ENCODE measurements around the gene DIPK1B. TPM values are rescaled to one million over a fixed set of nuclear protein-coding genes. Genes with fewer than 3 reads are reported as not detected.

Gene DIPK1B
- polyA plus RNA-seq, 1 of the 3 experiments (the other 2 are of a cell fraction) = 24.5 TPM

DNA sequence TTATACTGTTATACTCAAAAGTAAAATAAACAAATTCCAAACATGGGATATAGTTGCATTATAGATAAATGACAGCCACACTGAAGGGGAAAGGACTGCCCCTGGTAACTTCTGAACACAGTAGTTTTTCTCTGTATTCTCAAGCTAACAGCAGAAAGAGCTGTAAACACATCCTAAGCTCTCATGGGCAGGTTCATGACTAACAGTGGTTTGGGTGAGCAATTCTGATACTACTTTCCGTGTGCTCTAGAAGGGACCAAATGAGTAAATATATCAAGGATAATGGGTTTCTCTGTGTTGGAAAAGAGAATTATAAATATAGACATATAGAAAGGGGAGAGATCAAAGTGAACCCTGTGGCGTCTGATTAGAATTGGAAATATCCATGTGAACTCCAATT is 38.2 kb downstream of the DIPK1B start:
- CTCF ChIA-PET = interaction anchor here (4.7 kb wide), 1 partner anchor 10 kb away, joined by 19 read pairs; no protein-coding TSS in a partner anchor
- H3K9me3 ChIP-seq = no peaks in the 10 kb centered on the region
- H3K4me1 ChIP-seq (ENCODE audit: control insufficient read depth in 1 of 2, insufficient read depth in 2 of 2, low read depth in 1 of 2, low read length in 1 of 2) = no peaks in the 10 kb centered on the region
- H3K79me2 ChIP-seq (ENCODE audit: insufficient read depth) = no peaks in the 10 kb centered on the region
- WGBS (ENCODE audit: low lambda C conversion rate) = 29% methylated on average over 2 of the region's 2 CpGs
- no peak overlapping the region for H3K9ac ChIP-seq
- H3K27ac ChIP-seq (ENCODE audit: low read depth in 2 of 2, low read length in 1 of 2) = no peak overlapping the region
- H3K4me2 ChIP-seq = no peak overlapping the region
- peaks cover 3% of the 10 kb centered on the region for H3F3A ChIP-seq (replicated peaks; ENCODE audit: insufficient read depth)
- DNase-seq = no peak
- H3K9me2 ChIP-seq = no peaks in the 10 kb centered on the region
- no peaks in the 10 kb centered on the region for H3K27me3 ChIP-seq (ENCODE audit: insufficient read depth)
- POLR2A ChIA-PET = no interaction called here
- TF ChIP-seq RAD21 (IDR thresholded peaks at IDR 0.05; ENCODE audit: low read length) = no peak
- TF ChIP-seq, protein P1, sequence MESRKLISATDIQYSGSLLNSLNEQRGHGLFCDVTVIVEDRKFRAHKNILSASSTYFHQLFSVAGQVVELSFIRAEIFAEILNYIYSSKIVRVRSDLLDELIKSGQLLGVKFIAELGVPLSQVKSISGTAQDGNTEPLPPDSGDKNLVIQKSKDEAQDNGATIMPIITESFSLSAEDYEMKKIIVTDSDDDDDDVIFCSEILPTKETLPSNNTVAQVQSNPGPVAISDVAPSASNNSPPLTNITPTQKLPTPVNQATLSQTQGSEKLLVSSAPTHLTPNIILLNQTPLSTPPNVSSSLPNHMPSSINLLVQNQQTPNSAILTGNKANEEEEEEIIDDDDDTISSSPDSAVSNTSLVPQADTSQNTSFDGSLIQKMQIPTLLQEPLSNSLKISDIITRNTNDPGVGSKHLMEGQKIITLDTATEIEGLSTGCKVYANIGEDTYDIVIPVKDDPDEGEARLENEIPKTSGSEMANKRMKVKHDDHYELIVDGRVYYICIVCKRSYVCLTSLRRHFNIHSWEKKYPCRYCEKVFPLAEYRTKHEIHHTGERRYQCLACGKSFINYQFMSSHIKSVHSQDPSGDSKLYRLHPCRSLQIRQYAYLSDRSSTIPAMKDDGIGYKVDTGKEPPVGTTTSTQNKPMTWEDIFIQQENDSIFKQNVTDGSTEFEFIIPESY (IDR thresholded peaks at IDR 0.05; ENCODE audit: borderline replicate concordance, low read depth) = no peak
- TF ChIP-seq SIN3A (IDR thresholded peaks at IDR 0.05; ENCODE audit: borderline replicate concordance, low read depth, low read length) = no peak
- TF ChIP-seq GABPA (IDR thresholded peaks at IDR 0.05; ENCODE audit: low read depth) = no peak
- no peak for TF ChIP-seq TEAD4 (IDR thresholded peaks at IDR 0.05; ENCODE audit: borderline replicate concordance, insufficient read depth)
- TF ChIP-seq YY1 (IDR thresholded peaks at IDR 0.05; ENCODE audit: low read depth) = no peak
- no peak overlapping the region for H2AFZ ChIP-seq (ENCODE audit: low read depth)
- H3K36me3 ChIP-seq (replicated peaks in 1 of 2; ENCODE audit: control insufficient read depth in 1 of 2, insufficient read depth in 2 of 2, low read length in 1 of 2) = no peaks in the 10 kb centered on the region
- H3K4me3 ChIP-seq (ENCODE audit: low read depth in 2 of 2, low read length in 1 of 2) = no peak overlapping the region
- H4K20me1 ChIP-seq (ENCODE audit: insufficient read depth) = no peaks in the 10 kb centered on the region

- 25% methylated on average over 1 of the region's 1 CpG for WGBS (ENCODE audit: low lambda C conversion rate)
- Histone ChIP-seq H2AFZ (ENCODE audit: low read depth) (no peak overlapping the region), H3K27ac (ENCODE audit: low read depth in 2 of 2, low read length in 1 of 2) (no peak overlapping the region), H3K4me1 (ENCODE audit: control insufficient read depth in 1 of 2, insufficient read depth in 2 of 2, low read depth in 1 of 2, low read length in 1 of 2) (no peaks in the 10 kb centered on the region), H3F3A (replicated peaks; ENCODE audit: insufficient read depth) (peaks cover 3% of the 10 kb centered on the region), H3K4me3 (ENCODE audit: low read depth in 2 of 2, low read length in 1 of 2) (no peak overlapping the region), H3K9me2 (no peaks in the 10 kb centered on the region), H3K9ac (no peak overlapping the region), H3K9me3 (no peaks in the 10 kb centered on the region), H3K27me3 (ENCODE audit: insufficient read depth) (no peaks in the 10 kb centered on the region), H3K36me3 (replicated peaks in 1 of 2; ENCODE audit: control insufficient read depth in 1 of 2, insufficient read depth in 2 of 2, low read length in 1 of 2) (no peaks in the 10 kb centered on the region), H4K20me1 (ENCODE audit: insufficient read depth) (no peaks in the 10 kb centered on the region), H3K4me2 (no peak overlapping the region), H3K79me2 (ENCODE audit: insufficient read depth) (no peaks in the 10 kb centered on the region)
- DNase-seq = no peak
- CTCF ChIA-PET = interaction anchor here (1.3 to 4.7 kb wide), 2 partner anchors 9 to 18 kb away, joined by 3 to 19 read pairs; no protein-coding TSS in a partner anchor
- POLR2A ChIA-PET = no interaction called here
- TF ChIP-seq TCF12 (IDR thresholded peaks at IDR 0.05) = no peak
- TF ChIP-seq TEAD4 (IDR thresholded peaks at IDR 0.05; ENCODE audit: borderline replicate concordance, insufficient read depth) = no peak
- no peak for TF ChIP-seq EP300 (IDR thresholded peaks at IDR 0.05; ENCODE audit: borderline replicate concordance in 1 of 2, low read depth in 1 of 2, low read length in 1 of 2)
- no peak for TF ChIP-seq CTCF (IDR thresholded peaks at IDR 0.05)
- TF ChIP-seq, protein P1 (IDR thresholded peaks at IDR 0.05; ENCODE audit: borderline replicate concordance, low read depth) = no peak
- no peak for TF ChIP-seq NFIC (IDR thresholded peaks at IDR 0.05; ENCODE audit: borderline replicate concordance)
- no peak for TF ChIP-seq RXRA (IDR thresholded peaks at IDR 0.05; ENCODE audit: borderline replicate concordance, low read depth)
- no peak for TF ChIP-seq YY1 (IDR thresholded peaks at IDR 0.05; ENCODE audit: low read depth)
- TF ChIP-seq RAD21 (IDR thresholded peaks at IDR 0.05; ENCODE audit: low read length) = no peak
- no peak for TF ChIP-seq PBX3 (IDR thresholded peaks at IDR 0.05)
- no peak for TF ChIP-seq RCOR1 (IDR thresholded peaks at IDR 0.05; ENCODE audit: low read length)
- no peak for TF ChIP-seq RFX5 (IDR thresholded peaks at IDR 0.05; ENCODE audit: low read length)
- TF ChIP-seq REST (IDR thresholded peaks at IDR 0.05; ENCODE audit: low read depth, low read length) = no peak
- no peak for TF ChIP-seq MEF2A (IDR thresholded peaks at IDR 0.05; ENCODE audit: borderline replicate concordance, low read depth)
Observed at GRCh38 chr9:136751244-136751643, 38.9 kb downstream of the DIPK1B start.

Data from SK-N-SH (cell line).